Omental fat pad (tissue), 4 donors: ENCODE results near the gene FAU. TPM values are rescaled to one million over a fixed set of nuclear protein-coding genes. Genes with fewer than 3 reads are reported as not detected.

ENCODE experiments used
- ATAC-seq: fragments of 150-250 bp; one replicate; pipeline ENCODE4 v1.9.1; 2016; ENCODE audit warnings: mild to moderate bottlenecking, moderate library complexity; ENCODE audit not compliant: low FRiP score
- DNase-seq: peaks from one replicate; pipeline ENCODE4 v3.0.0-alpha.2; 2019; ENCODE audit warnings: low spot score
- total RNA-seq, 4 donors: library from RNA; depleted of rRNA; stranded (reverse); fragments of >200 nt; gene quantifications; one replicate each; pipeline ENCODE4 v1.1.0, GENCODE V29; 2016
- TF ChIP-seq, protein P1 (sequence below), 3 donors: fragments of 450-650 bp; IDR thresholded peaks; one replicate each; pipeline ENCODE4 v1.5.1; 2016 to 2017; ENCODE audit warnings: antibody characterized with exemption in 3 of 3, mild to moderate bottlenecking in 3 of 3, moderate library complexity in 2 of 3

FAU gene
- total RNA-seq, 4 donors from 2014 or later: 612 to 842 (median 711) TPM

DNA sequence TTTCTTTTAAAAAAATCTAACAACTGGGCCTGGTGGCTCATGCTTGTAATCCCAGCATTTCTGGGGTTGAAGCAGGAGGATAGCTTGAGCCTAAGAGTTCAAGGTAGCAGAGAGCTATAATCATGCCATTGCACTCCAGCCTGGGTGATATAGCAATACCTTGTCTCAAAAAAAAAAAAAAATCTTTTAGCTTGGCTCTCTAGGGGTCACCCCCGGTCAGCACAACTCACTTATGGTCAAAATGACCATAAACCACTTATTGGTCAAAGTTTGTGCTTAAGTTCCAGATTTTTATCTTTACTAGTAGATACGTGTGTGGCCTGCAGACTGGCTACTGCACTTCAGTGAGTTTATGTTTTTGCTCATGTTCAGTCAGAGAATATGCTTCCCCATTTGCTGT, 41.8 kb upstream of the FAU start:
- no peak for DNase-seq
- ATAC-seq: no peak
- TF ChIP-seq, protein P1, sequence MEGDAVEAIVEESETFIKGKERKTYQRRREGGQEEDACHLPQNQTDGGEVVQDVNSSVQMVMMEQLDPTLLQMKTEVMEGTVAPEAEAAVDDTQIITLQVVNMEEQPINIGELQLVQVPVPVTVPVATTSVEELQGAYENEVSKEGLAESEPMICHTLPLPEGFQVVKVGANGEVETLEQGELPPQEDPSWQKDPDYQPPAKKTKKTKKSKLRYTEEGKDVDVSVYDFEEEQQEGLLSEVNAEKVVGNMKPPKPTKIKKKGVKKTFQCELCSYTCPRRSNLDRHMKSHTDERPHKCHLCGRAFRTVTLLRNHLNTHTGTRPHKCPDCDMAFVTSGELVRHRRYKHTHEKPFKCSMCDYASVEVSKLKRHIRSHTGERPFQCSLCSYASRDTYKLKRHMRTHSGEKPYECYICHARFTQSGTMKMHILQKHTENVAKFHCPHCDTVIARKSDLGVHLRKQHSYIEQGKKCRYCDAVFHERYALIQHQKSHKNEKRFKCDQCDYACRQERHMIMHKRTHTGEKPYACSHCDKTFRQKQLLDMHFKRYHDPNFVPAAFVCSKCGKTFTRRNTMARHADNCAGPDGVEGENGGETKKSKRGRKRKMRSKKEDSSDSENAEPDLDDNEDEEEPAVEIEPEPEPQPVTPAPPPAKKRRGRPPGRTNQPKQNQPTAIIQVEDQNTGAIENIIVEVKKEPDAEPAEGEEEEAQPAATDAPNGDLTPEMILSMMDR (IDR thresholded peaks at IDR 0.05): no peak

DNA sequence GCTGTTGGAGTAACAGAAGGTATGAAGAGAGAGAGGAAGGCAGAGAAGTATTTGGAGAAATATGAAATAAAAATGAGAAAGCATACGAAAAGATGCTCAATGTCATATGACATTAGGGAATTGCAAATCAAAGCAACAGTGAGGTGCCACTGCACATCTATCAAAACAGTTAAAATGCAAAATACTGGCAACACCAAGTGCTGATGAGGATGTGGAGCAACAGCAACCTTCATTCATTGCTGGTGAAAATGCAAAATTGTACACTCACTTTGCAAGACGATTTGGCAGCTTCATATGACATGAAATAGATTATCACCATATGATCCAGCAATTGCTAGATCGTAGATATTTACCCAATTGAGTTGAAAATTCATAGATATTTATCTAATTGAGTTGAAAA, 38.7 kb upstream of the FAU start:
- DNase-seq: no peak
- TF ChIP-seq, protein P1 (IDR thresholded peaks at IDR 0.05): no peak
- no peak for ATAC-seq

DNA sequence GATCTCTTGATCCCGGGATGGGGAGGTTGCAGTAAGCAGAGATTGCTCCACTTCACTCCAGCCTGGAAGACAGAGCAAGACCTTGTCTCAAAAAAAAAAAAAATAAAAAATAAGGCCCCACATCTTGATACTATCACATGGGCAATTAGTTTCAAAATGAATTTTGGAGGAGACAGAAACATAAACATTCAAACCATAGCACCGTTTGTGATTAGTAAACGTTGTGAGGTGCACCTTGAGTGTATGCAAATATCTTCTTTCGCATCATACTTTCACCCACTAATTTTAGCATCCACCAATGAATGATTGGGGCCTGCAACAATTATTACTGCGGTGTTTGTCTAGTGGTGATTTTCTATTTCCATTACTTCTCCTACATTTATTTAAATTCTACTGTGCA, 37.1 kb upstream of the FAU start:
- DNase-seq: no peak
- no peak for ATAC-seq
- TF ChIP-seq, protein P1 (IDR thresholded peaks at IDR 0.05): no peak

DNA sequence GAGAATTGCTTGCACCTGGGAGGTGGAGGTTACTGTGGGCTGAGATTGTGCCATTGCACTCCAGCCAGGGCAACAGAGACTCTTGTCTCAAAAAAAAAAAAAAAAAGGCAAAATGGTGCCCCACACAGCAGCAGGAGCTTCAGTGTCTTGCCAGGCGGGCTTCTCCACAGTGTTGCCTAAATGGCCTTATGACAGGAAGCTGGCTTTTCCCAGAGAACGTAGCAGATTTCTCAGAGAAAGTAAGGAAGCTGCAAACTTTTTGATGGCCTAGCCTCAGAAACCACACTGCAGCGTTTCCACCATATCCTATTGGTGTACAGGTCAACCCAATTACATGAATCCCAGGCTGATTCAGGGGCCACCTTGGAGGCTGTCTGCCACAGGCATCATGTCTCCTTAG, 35.4 kb upstream of the FAU start:
- TF ChIP-seq, protein P1 (IDR thresholded peaks at IDR 0.05): no peak

DNA sequence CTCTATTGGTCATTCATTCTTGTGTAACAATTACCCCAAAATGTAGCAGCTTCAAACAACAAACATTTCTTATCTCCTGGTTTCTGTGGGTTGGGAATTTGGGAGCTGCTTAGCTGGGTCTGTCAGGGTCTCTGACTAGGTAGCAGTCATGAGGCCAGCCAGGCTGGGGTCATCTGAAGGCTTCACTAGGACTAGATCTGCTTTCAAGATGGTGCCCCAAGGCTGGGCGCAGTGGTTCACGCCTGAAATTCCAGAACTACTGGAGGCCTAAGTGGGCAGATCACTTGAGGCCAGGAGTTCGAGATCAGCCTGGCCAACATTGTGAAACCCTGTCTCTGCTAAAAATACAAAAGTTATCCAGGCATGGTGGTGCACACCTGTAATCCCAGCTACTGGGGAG, 35.0 kb upstream of the FAU start:
- TF ChIP-seq, protein P1 (IDR thresholded peaks at IDR 0.05): no peak

More for the DNA sequence above, 35.4 kb upstream of the FAU start:
- DNase-seq: no peak
- no peak for ATAC-seq

DNA sequence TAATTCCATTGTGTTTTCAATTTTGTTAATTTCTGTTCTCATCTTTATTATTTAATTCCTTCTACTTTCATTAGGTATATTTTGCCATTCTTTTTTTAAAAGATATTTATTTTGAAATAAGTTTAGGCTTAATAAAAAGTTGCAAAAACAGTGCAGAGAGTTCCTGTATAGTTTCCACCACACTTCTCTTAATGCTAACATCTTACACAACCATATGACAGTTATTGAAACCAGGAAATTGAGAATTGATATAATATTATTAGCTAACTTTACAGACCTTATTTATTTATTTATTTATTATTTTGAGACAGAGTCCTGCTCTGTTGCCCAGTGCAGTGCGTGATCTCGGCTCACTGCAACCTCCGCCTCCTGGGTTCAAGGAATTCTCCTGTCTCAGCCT, 34.3 kb upstream of the FAU start:
- TF ChIP-seq, protein P1 (IDR thresholded peaks at IDR 0.05): no peak
- no peak for DNase-seq
- no peak for ATAC-seq

More for the DNA sequence above, 35.0 kb upstream of the FAU start:
- no peak for ATAC-seq
- DNase-seq: no peak

DNA sequence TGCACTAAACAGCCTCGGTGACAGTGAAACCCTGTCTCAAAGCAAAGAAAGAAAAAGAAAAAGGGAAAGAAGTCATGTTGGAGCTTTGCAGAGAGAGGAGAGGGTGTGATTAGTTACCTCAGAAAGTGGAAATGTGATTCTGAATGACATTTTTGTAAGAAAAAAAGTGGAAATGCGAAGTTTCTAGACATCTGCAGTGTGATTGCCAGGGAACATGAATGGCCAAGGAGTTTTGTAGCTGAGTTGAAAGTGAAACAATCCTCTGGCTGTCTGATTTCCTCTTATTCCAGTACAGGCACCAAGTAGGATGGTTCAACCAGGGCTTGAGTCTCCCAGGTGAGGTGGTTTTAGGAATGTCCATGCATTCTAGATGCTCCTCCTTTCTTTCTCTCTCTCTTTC, 30.2 kb upstream of the FAU start:
- TF ChIP-seq, protein P1 (IDR thresholded peaks at IDR 0.05): no peak
- ATAC-seq (no peak), DNase-seq (no peak)
